WERI-Rb-1 (cell line): ENCODE measurements around the gene FSTL1.
"Not testable (repeated sequence)": the region's sequence is repeated elsewhere in the genome, so short reads cannot be mapped to it uniquely, and the experiment has no call there.

ENCODE experiments used
- DNase-seq: peaks from one replicate; pipeline ENCODE4 v3.0.0-alpha.2; 2020
- H3K27ac ChIP-seq: fragments of 250-450 bp; sonication (Bioruptor Pico); 2 replicates; pipeline ENCODE4 v1.5.1; 2020; ENCODE audit warnings: mild to moderate bottlenecking, moderate library complexity
- H3K27me3 ChIP-seq: fragments of 250-450 bp; sonication (Bioruptor Pico); 2 replicates; pipeline ENCODE4 v1.5.1; 2021; ENCODE audit warnings: mild to moderate bottlenecking, low read depth, moderate library complexity; ENCODE audit not compliant: insufficient read depth, severe bottlenecking
- H3K36me3 ChIP-seq: fragments of 250-450 bp; sonication (Bioruptor Pico); 2 replicates; pipeline ENCODE4 v1.5.1; 2020; ENCODE audit warnings: mild to moderate bottlenecking, moderate library complexity
- H3K4me3 ChIP-seq: 2 replicates; pipeline ENCODE4 v1.5.1; 2011; ENCODE audit warnings: low read depth, mild to moderate bottlenecking, control low read depth, low read length
- H3K9me3 ChIP-seq: fragments of 250-450 bp; sonication (Bioruptor Pico); 2 replicates; pipeline ENCODE4 v1.5.1; 2021; ENCODE audit warnings: mild to moderate bottlenecking, moderate library complexity; ENCODE audit not compliant: severe bottlenecking
- CTCF ChIP-seq: IDR thresholded peaks from 2 replicates; pipeline ENCODE4 v1.5.1; 2011; ENCODE audit warnings: low read depth, mild to moderate bottlenecking, control low read depth, inconsistent platforms, low read length

FSTL1 gene

DNA sequence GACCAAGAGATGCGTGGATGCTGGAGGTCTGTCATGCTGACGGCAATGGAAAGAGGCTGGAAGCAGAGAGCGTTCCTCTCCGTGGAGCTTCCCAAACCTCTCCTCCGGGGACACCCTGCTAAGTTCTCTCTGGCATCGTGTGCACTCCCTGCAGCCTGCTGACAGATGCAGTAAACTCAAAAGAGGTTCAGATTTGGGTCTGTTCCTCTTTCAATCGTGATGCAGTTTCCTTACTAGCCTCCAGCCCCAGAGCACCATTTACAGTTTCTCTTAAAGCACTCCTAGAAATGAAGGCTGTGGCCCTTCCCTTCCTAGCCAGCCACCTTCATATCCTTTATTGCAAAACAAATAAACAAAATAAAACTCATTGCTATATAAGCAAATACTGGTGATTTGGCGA, 54.3 kb downstream of the FSTL1 start:
- TF ChIP-seq CTCF: no peak
- no peak overlapping the region for H3K4me3 ChIP-seq
- H3K36me3 ChIP-seq: peaks cover 43% of the 10 kb centered on the region
- no peaks in the 10 kb centered on the region for H3K27me3 ChIP-seq
- no peak for DNase-seq
- no peaks in the 10 kb centered on the region for H3K9me3 ChIP-seq
- no peak overlapping the region for H3K27ac ChIP-seq

DNA sequence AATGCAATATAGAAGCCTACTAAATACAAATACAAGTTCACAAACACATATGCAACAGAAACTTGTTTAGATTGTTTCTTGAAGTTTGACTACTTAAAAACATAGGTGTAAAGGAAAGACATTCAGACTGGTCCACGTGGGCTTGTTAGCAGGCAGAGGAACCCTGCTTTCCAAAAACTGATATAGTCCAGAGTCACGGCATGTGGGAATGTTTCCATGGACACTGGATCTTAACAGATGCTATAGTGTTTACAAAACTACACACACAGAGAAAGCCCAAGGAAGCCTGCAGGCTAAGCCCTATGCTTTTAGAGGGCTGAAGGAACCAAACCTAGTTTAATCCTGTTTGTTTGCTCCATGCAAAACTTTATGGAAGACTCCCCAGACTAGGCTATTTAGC, 56.4 kb downstream of the FSTL1 start:
- no peak overlapping the region for H3K4me3 ChIP-seq
- no peak for DNase-seq
- H3K27me3 ChIP-seq: no peaks in the 10 kb centered on the region
- TF ChIP-seq CTCF: no peak
- H3K9me3 ChIP-seq: no peaks in the 10 kb centered on the region
- no peak overlapping the region for H3K27ac ChIP-seq
- peaks cover 23% of the 10 kb centered on the region for H3K36me3 ChIP-seq

DNA sequence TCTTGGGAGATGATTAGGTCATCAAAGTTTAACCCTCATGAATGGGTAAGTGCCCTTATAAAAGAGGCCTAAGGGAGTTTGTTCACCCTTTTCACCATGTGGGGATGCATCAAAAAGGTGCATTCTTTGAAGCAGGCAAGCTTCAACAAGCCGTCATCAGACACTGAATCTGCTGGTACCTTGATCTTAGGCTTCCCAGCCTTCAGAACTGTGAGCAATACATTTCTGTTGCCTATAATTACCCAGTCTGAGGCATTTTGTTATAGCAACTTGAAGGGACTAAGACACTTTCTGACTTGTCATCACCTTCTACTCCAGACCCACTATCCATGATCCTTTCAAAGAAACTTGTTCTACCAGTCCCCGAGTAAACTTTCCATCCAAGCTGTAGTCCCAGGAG, 57.0 kb downstream of the FSTL1 start:
- DNase-seq: no peak
- H3K4me3 ChIP-seq: no peak overlapping the region
- no peak overlapping the region for H3K27ac ChIP-seq
- no peak for TF ChIP-seq CTCF
- no peaks in the 10 kb centered on the region for H3K9me3 ChIP-seq
- H3K27me3 ChIP-seq: no peaks in the 10 kb centered on the region
- H3K36me3 ChIP-seq: peaks cover 18% of the 10 kb centered on the region

GRCh38 chr3:120393243-120393642, 57.5 kb downstream of the FSTL1 start:
- Histone ChIP-seq H3K9me3 (no peaks in the 10 kb centered on the region), H3K27ac (no peak overlapping the region), H3K4me3 (no peak overlapping the region), H3K27me3 (no peaks in the 10 kb centered on the region), H3K36me3 (peaks cover 14% of the 10 kb centered on the region; the same call in 1 of the 2 replicates)
- no peak for DNase-seq
- TF ChIP-seq CTCF: no peak

DNA sequence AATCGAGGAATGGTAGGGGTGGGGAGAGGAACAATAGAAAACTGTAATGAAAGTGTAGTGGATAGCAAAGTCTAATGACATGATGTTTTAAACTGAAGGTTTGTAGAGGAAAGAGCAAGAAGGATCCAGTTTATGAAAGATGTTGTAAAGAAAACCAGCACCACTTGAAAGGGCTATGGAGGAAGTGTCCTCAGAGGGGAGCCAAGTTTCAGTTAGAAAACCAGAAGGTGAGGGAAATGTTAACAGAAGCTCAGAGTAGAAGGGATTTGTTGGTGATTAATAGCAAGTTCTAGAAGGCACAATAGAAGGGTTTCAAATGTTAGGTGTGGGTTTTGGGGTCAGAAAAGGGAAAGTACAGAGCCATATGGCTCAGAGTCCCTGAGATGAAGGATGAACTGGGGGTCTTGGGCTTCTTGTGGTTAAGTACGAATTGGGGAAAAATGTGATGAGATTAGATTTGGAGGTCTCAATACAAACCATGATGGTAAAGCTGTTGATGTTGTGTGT, 67.8 kb downstream of the FSTL1 start:
- TF ChIP-seq CTCF: no peak
- H3K27ac ChIP-seq: no peak overlapping the region
- no peaks in the 10 kb centered on the region for H3K9me3 ChIP-seq
- H3K27me3 ChIP-seq: no peaks in the 10 kb centered on the region
- no peaks in the 10 kb centered on the region for H3K36me3 ChIP-seq
- H3K4me3 ChIP-seq: no peak overlapping the region
- DNase-seq: no peak

DNA sequence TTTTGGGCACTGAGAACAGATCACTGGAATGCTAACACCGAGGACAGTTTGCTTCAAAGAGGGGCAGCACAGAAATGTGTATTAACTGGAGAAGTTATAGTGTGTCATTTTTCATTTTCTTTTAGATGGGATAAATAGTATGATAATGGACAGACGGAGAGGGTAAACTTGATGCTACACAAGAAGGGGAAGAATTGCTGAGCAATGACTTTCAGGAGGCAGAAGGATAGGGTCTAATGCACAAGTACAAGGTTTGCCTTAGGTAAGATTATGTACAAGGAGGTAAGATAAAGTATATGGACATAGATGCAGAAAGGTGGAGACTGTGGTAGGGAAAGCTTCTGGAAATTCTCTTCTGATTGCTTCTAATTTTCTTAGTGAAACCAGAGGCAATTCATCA, 69.3 kb downstream of the FSTL1 start:
- Histone ChIP-seq H3K27me3 (no peaks in the 10 kb centered on the region), H3K9me3 (no peaks in the 10 kb centered on the region), H3K27ac (no peak overlapping the region), H3K36me3 (no peaks in the 10 kb centered on the region), H3K4me3 (no peak overlapping the region)
- no peak for TF ChIP-seq CTCF
- DNase-seq: no peak

DNA sequence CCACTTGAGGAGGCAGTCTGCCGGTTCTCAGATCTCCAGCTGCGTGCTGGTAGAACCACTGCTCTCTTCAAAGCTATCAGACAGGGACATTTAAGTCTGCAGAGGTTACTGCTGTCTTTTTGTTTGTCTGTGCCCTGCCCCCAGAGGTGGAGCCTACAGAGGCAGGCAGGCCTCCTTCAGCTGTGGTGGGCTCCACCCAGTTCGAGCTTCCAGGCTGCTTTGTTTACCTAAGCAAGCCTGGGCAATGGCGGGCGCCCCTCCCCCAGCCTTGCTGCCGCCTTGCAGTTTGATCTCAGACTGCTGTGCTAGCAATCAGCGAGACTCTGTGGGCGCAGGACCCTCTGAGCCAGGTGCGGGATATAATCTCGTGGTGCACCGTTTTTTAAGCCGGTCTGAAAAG, 72.8 kb downstream of the FSTL1 start:
- DNase-seq, H3K9me3 ChIP-seq, H3K4me3 ChIP-seq, H3K27ac ChIP-seq, H3K36me3 ChIP-seq, H3K27me3 ChIP-seq: not testable (repeated sequence)
